Effector memory CD4-positive, alpha-beta T cell (primary cell): ENCODE data around the gene WDR36.

Experiments used
- DNase-seq, 3 donors: peaks; one replicate each; pipeline ENCODE4 v3.0.0-alpha.2; 2020
- H3K27ac ChIP-seq: 2 replicates; pipeline ENCODE4 v1.7.0; 2013; ENCODE audit warnings: mild to moderate bottlenecking, low read length, moderate library complexity; ENCODE audit not compliant: insufficient read depth, poor library complexity, severe bottlenecking
- H3K27me3 ChIP-seq: replicated peaks from 2 replicates; pipeline ENCODE4 v1.7.0; 2013; ENCODE audit warnings: mild to moderate bottlenecking, low read length; ENCODE audit not compliant: insufficient read depth, control insufficient read depth, poor library complexity, severe bottlenecking
- H3K36me3 ChIP-seq: 2 replicates; pipeline ENCODE4 v1.7.0; 2013; ENCODE audit warnings: mild to moderate bottlenecking, low read length, moderate library complexity; ENCODE audit not compliant: control insufficient read depth, insufficient read depth
- H3K4me1 ChIP-seq: 2 replicates; pipeline ENCODE4 v1.7.0; 2013; ENCODE audit warnings: low read length, mild to moderate bottlenecking; ENCODE audit not compliant: control insufficient read depth, insufficient read depth, poor library complexity, severe bottlenecking
- H3K4me3 ChIP-seq: 2 replicates; pipeline ENCODE4 v1.7.0; 2013; ENCODE audit warnings: low read length, low read depth, mild to moderate bottlenecking; ENCODE audit not compliant: insufficient read depth, poor library complexity, severe bottlenecking
- H3K9me3 ChIP-seq: 2 replicates; pipeline ENCODE4 v1.7.0; 2013; ENCODE audit warnings: mild to moderate bottlenecking, low read length, moderate library complexity; ENCODE audit not compliant: control insufficient read depth

The WDR36 gene

DNA sequence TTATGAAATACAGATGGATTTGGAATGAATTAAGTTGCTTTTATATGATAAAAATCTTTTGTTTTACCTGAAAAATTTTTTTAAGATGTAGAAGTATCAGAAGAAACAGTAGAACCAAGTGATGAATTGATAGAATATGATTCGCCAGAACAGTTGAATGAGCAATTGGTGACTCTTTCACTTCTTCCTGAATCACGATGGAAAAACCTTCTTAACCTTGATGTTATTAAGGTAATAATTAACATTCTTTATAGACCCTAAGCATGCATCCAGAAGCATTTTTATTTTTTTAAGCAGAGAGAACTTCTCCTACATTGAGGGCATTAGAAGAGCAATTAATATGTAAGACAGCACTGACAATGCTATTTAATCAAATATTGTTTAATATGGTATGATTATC lies 28.8 kb downstream of the WDR36 start:
- peaks cover 57% of the 10 kb centered on the region for H3K36me3 ChIP-seq

GRCh38 chr5:111121926-111122325 lies 29.8 kb downstream of the WDR36 start:
- no peaks in the 10 kb centered on the region for H3K27me3 ChIP-seq
- no peaks in the 10 kb centered on the region for H3K9me3 ChIP-seq
- H3K27ac ChIP-seq = no peak overlapping the region
- no peaks in the 10 kb centered on the region for H3K4me1 ChIP-seq
- H3K4me3 ChIP-seq = no peak overlapping the region
- H3K36me3 ChIP-seq = peaks cover 62% of the 10 kb centered on the region
- DNase-seq = no peak

More for the DNA sequence above, 28.8 kb downstream of the WDR36 start:
- no peak for DNase-seq
- Histone ChIP-seq H3K9me3 (no peaks in the 10 kb centered on the region), H3K27me3 (no peaks in the 10 kb centered on the region), H3K4me3 (no peak overlapping the region), H3K4me1 (no peaks in the 10 kb centered on the region), H3K27ac (no peak overlapping the region)

DNA sequence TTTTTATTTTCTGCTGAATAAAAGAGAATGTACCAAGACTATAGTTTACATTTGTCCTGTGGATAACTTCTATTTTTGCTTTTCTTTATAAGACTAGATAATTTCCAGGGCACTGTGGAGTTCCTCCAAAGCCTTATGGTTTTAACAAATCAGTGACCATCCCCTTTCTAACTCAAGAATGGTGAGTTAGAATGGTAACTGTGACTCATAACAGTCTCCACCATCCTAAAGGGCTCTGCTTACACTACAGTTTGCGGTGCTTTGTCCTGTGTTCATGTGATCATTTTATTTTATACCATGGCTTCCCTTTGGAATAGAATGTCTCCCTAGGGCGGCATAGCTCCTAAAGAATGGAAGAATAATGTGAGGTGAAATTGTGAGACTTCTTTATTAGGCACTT lies 30.2 kb downstream of the WDR36 start:
- no peaks in the 10 kb centered on the region for H3K27me3 ChIP-seq
- H3K9me3 ChIP-seq = no peaks in the 10 kb centered on the region
- peaks cover 61% of the 10 kb centered on the region for H3K36me3 ChIP-seq
- H3K27ac ChIP-seq = no peak overlapping the region
- H3K4me1 ChIP-seq = no peaks in the 10 kb centered on the region
- DNase-seq = no peak
- no peak overlapping the region for H3K4me3 ChIP-seq

DNA sequence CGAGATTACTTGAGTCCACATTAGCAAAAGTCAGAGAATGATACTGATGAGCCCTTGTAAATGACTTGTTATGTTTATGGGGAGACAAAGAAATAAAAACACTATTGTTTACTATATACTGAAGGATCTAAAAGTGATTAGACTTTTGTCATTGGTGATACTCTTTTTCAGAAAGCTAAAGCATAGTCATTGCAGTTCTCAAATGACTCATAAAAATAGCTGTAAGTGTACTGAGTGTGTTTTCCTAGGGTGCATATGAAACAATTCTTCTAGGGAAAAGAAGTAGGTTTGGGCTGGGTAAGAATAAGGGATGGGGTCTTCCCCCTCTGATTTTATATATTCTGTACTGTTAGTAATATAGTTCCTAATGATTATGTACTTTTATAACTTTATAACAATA lies 32.6 kb downstream of the WDR36 start:
- Histone ChIP-seq H3K4me1 (no peaks in the 10 kb centered on the region), H3K27ac (no peak overlapping the region), H3K27me3 (no peaks in the 10 kb centered on the region), H3K9me3 (no peaks in the 10 kb centered on the region), H3K36me3 (peaks cover 51% of the 10 kb centered on the region), H3K4me3 (no peak overlapping the region)
- no peak for DNase-seq

- DNase-seq = no peak
- H3K9me3 ChIP-seq = no peaks in the 10 kb centered on the region
- H3K27ac ChIP-seq = no peak overlapping the region
- no peaks in the 10 kb centered on the region for H3K4me1 ChIP-seq
- no peak overlapping the region for H3K4me3 ChIP-seq
- peaks cover 30% of the 10 kb centered on the region for H3K36me3 ChIP-seq
- no peaks in the 10 kb centered on the region for H3K27me3 ChIP-seq
These were observed 34.7 kb downstream of the WDR36 start for GRCh38 chr5:111126896-111127295.

DNA sequence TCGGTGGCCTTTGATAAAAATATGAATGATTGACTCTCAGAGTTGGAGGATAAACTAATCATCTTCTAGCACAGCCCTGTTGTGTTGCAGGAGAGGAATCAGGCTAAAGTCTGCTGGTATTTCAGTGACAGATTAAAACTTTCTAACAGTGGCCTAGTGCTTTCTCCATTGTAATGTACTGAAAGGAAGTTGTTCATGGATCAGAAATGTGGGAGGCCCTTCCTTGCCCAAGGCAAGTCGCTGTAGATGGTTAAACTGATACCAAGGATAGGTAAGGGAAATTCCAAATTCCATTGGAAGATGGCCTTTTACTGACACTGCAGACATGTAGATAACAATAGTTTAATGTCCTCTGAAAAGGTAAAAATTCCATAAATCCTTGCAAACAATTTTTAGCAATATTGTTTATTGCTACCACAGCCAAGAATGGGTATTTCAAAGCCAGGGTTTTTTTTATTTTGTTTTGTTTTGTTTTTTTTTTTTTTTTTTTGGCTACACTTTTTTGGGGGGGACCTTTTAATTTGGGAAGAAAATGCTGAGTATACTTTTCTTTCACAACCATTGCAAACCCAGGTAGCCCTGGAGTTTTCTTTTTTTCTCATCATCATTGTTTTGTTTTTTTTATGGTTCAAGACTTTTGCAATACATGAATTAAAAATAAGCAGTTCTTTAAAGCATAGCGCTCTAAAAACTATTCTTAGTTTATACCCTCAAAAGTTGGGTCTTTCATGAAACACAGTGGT lies 35.5 kb downstream of the WDR36 start:
- Histone ChIP-seq H3K27me3 (no peaks in the 10 kb centered on the region), H3K9me3 (no peaks in the 10 kb centered on the region), H3K4me1 (no peaks in the 10 kb centered on the region), H3K27ac (no peak overlapping the region), H3K4me3 (no peak overlapping the region), H3K36me3 (peaks cover 23% of the 10 kb centered on the region)
- DNase-seq = no peak

DNA sequence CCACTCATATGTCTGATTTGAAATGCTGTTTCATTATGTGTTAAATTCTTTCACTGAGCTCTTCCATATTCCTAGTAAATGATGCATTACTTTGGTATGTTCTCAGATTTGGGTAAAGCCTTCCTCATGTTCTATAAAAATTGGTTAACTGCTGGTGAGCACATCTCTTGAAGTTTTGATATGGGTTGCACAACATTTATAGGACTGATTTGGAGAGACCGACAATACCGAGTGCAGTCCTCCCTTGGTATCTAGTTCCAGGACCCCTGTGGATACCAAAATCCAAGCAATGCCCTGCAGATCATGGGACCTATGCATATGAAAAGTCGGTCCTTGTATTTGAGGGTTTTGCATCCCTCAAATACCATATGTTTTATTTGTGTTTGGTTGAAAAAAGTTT lies 37.8 kb downstream of the WDR36 start:
- Histone ChIP-seq H3K4me3 (no peak overlapping the region), H3K27me3 (no peaks in the 10 kb centered on the region), H3K4me1 (no peaks in the 10 kb centered on the region), H3K36me3 (peaks cover 10% of the 10 kb centered on the region), H3K9me3 (no peaks in the 10 kb centered on the region), H3K27ac (no peak overlapping the region)
- no peak for DNase-seq

DNA sequence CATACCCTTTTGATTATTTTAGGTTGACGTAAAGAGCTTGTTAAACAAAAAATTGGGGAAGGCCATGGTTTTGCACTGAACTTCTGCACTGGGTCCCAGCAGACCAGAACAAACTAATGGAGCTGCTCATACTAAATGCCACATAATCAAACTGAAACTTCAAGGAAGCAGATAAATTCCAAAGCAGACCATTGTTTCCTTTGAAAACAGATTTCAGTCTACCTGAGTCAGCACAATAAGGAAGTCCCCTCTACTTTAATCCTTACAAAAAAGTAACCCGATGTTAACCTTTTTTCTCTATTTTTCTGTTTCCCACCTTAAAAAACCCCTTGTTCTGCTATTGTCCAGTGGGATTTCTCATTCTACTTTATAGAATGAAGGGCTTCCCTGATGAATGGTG lies 39.2 kb downstream of the WDR36 start:
- H3K36me3 ChIP-seq = peaks cover 10% of the 10 kb centered on the region
- no peaks in the 10 kb centered on the region for H3K4me1 ChIP-seq
- DNase-seq = no peak
- no peak overlapping the region for H3K27ac ChIP-seq
- no peak overlapping the region for H3K4me3 ChIP-seq
- H3K9me3 ChIP-seq = no peaks in the 10 kb centered on the region
- no peaks in the 10 kb centered on the region for H3K27me3 ChIP-seq

GRCh38 chr5:111132076-111132475 lies 39.9 kb downstream of the WDR36 start:
- Histone ChIP-seq H3K9me3 (no peaks in the 10 kb centered on the region), H3K27ac (no peak overlapping the region), H3K27me3 (no peaks in the 10 kb centered on the region), H3K4me3 (no peak overlapping the region), H3K36me3 (peaks cover 5% of the 10 kb centered on the region), H3K4me1 (no peaks in the 10 kb centered on the region)
- no peak for DNase-seq

DNA sequence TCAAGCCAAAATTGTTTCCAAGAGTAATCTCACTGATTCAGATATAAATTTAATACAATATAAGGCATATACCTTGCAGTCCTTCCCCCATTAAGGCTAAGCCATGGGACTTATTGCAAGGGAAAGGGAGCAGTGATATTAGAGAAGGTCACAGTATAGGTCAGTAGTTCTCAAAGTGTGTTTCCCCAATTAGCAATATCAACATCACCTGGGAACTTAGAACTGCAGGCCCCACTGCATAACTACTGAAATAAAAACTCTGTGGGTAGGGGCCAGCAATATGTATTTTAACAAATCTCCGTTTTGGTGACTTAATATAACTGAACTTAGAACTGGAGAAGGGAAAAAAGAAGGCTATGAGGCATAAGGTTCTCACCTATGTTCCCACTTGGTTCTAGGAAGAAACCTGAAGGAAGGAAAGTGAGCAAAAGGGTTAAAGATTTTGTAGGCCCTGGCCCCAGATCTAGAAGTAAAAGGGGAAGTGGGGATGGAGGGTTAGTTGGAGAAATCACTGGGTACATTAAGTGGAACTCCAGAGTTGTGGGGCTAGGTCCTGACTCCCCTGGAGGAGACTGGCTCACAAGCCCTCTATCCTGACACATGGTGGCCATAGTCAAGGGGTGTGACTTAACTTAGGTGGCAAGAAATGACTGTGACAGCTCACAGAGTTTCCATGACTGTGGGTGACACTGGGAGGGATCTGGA lies 40.7 kb downstream of the WDR36 start:
- no peak overlapping the region for H3K4me3 ChIP-seq
- H3K27me3 ChIP-seq = no peaks in the 10 kb centered on the region
- DNase-seq = no peak
- H3K27ac ChIP-seq = no peak overlapping the region
- H3K36me3 ChIP-seq = no peaks in the 10 kb centered on the region
- H3K4me1 ChIP-seq = no peaks in the 10 kb centered on the region
- H3K9me3 ChIP-seq = no peaks in the 10 kb centered on the region
